HG03432 (cell line): ENCODE results near the gene CDK5RAP2.

Experiments
- ATAC-seq: cut with Tn5 transposase; IDR thresholded peaks from one replicate; pipeline ENCODE4 v1.9.1; 2021; ENCODE audit warnings: mild to moderate bottlenecking, moderate library complexity; ENCODE audit not compliant: unreplicated experiment

Gene CDK5RAP2

GRCh38 chr9:120440791-120441190, 139.2 kb downstream of the CDK5RAP2 start:
- ATAC-seq: no peak

DNA sequence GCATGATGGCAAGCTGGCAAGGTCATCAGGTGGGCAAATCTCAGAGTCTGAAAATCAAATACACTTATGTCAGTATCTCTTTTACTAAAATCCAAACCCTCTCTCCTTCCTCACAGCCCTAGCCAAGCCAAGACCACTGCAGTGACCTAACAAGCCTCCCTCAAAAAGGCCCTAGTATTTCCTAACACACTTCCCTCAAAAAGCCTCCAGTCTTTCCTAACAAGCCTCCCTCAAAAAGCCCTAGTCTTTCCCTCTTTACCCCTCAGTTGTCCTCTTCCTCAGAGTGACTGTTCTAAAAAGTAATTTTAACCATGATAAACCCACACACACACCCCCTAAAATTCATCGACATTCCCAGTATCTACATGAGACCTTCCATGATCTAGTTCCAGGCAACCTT, 140.0 kb downstream of the CDK5RAP2 start:
- ATAC-seq: no peak

DNA sequence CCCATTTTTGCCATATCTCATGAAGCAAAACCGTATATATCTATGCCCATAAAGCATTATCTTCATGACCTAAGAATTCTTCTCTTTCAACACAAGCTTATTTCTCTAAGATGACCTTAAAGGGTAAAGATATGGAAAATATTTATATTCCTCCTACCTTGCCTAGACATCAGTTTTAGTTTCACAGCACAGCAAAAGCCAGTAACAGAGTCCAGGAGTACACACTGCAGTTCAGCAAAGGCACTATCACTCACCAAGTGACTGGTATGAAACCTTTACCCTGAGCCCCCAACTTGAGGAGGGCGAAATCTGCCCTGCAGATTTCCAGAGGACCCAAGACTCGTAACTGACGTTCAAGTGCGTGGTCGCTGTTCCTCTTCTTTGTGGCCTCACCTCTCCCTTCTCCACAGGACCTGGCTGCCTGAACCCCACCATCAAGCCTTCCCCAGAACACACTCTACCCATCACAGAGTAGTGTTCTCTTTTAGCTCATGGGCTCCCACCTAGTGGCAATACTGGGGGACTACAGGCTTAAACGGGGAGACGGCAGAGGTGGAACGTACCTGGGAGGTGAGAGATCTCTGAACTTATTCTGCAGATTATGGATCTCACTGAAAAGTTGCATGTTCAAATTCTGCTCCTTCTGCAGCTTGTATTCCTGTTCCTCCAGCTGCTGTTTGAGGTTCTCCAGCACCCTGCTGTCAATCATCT, 141.0 kb downstream of the CDK5RAP2 start:
- no peak for ATAC-seq

GRCh38 chr9:120438111-120438510, 141.9 kb downstream of the CDK5RAP2 start:
- no peak for ATAC-seq

DNA sequence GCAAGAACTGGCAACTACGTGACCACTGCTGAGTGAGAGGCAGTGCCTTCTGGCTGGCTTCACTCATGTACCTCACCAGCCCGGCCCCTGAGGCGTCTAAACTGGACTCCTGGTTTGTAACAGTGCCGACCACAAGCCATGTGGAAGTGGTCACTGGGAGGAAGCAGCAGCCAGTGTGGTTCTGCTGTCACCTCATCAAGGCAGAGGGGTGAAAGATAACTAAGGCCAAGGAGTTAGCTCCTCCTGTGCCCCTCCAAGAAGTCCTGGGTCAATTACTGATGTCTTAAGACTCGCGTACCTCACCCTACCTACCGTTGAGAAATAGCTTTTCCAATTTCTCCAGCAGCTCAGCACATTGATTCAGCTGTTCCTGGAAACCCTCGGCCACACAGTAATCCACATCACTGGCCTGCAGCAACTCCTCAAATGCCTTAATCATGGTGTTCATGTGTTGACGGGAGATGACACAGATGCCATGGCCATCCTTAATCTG, 142.9 kb downstream of the CDK5RAP2 start:
- no peak for ATAC-seq

GRCh38 chr9:120436446-120436845, 143.5 kb downstream of the CDK5RAP2 start:
- ATAC-seq: no peak

- no peak for ATAC-seq
These were observed 144.9 kb downstream of the CDK5RAP2 start for GRCh38 chr9:120435091-120435490.

DNA sequence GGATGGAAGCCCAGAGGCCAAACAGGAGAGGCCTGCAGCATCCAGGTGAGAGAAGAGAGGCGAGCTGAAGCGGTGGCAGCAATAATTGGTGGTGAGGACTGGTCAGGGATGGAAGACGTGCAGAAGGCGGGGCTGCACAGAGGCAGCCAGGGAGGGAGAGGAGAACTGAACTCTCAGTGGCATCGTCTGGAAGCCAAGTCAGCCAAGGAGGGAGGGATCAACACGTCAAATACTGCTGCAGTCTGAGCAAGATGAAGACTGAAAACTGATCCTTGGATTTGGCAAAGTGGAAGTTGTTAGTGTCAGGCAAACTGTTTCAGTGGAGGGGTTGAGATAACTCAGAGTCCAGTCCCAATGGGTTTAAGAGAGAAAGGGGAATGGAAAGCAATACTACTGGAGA, 145.4 kb downstream of the CDK5RAP2 start:
- ATAC-seq: no peak

DNA sequence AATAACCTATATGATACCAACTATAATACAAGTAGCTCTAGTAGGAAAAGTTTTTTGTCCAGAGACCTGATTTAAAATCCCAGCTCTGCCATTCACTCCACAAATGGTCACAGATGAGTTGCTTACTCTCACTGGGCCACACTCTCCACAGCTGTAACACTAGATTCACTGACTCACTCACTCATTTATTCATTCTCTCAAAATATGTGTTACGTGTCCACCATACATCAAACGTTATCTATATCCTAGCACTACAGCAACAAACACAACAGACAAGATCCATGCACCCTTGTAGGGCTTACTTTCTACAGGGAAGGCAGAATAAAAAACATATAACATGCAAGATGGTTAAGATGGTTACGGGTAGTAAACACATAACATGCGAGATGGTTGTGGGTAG, 146.3 kb downstream of the CDK5RAP2 start:
- no peak for ATAC-seq

DNA sequence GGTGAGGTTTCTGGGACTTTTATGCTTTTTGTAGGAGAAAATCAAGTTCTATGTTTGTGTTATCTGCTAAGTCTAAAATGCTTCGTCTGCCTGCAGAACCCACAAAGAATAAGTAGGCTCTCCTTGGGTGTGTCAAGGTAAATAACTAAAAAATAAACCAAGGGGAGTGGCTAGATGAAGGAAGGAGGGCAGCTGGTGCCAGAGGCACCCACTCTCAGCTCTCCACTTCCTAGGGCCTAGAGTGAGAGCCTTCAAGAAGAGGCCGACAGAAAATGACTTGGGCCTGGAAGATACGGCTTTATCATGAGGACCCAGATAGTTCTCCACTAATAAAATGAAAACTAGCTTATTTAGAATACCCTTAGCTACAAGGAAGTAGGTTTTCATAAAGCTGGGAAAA, 147.4 kb downstream of the CDK5RAP2 start:
- ATAC-seq: no peak

DNA sequence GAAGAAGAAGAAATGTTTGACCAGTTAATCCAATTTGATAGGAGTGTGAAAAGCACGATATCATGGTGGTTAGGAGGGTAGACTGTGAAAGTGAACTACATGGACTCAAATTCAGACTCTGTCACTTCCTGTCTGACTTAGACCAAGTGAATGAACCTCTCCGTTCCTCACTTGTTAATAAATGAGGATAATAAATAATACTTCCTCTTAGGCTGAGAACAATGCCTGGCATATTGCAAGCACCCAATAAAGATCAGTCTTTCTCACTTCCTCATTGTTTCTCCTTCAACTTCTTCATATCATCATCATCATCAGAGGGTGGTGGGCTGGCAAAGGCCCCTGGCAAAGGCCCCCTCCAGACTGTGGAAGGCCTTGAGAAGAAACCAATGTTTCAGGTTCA, 148.7 kb downstream of the CDK5RAP2 start:
- ATAC-seq: no peak

- ATAC-seq: no peak
These were observed 155.7 kb downstream of the CDK5RAP2 start for GRCh38 chr9:120424248-120424647.

DNA sequence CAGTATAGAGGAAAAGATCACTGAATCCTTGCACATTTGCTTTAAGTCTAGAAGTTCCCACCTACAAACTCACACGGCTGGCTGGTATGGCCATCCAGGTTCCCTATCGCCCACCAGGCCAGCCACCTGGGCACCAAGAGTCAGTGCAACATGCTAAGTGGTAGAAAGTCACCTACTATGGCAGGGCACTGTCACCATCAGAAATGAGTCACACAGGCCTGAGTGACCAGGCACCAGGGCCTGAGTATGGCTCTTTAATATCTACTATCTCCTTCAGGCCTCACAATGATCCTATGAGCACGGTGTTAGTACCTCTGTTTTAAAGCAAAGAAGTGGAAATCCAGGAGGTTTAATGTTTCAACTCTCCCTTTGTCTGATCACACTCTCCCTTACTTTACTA, 156.2 kb downstream of the CDK5RAP2 start:
- no peak for ATAC-seq

- no peak for ATAC-seq
These were observed 158.0 kb downstream of the CDK5RAP2 start for GRCh38 chr9:120421977-120422376.

DNA sequence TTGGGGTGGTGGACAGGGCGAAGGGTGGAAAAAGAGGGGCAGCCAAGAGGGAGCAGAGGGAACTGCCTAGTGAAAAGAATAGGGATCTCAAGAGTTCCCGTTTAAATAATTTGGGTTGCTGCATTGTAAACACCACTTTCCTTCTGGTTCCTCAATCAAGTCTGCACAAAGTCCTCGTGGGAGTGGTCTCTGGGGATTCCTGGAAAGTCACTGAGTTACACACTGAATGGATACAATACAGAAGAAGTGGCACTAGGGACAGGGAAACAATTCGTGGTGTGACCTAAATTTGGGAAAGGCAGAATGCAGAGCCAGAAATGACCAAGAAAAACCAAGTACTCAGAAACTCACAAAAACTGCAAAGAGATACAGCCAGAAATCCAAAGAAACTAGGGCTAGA, 161.7 kb downstream of the CDK5RAP2 start:
- ATAC-seq: no peak

GRCh38 chr9:120416781-120417427, 163.1 kb downstream of the CDK5RAP2 start:
- no peak for ATAC-seq

GRCh38 chr9:120413121-120414048, 166.6 kb downstream of the CDK5RAP2 start:
- no peak for ATAC-seq

GRCh38 chr9:120412425-120412951, 167.5 kb downstream of the CDK5RAP2 start:
- ATAC-seq: no peak

DNA sequence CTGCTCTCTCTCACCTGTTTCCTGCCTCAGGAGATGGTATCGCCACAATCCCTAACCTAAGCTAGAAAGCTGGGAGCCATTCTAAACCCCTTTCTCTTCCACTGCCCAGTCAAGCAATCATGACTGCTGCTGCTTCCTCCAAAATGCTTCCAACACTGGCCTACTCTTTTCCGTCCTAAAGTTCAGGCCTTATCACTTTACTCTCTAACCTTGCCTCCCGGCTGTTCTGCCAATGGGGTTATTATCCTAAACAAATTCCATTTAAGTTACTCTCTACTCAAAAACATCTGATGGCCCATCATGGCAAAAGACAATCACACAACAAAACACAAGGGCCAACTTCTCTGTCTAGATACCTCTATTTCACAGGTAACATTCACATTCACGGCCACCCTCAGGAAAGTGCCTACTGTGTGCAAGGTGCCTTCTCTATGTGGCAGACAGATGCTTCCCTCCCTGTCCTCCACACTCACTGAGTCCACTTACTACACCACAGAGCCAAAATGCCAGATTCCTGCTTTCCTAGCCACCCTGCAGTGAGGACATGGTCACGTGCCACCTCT, 168.0 kb downstream of the CDK5RAP2 start:
- no peak for ATAC-seq

GRCh38 chr9:120410925-120411501, 169.0 kb downstream of the CDK5RAP2 start:
- ATAC-seq: no peak
